ENCODE data around the gene KCNC4. TPM values are rescaled to one million over a fixed set of nuclear protein-coding genes. Genes with fewer than 3 reads are reported as not detected.

KCNC4 gene
- total and polyA plus RNA-seq, 2 of the 13 experiments (the other 11 are each of a cell fraction or from before 2014, with no cell fraction given), result 0.24 to 0.66 TPM

DNA sequence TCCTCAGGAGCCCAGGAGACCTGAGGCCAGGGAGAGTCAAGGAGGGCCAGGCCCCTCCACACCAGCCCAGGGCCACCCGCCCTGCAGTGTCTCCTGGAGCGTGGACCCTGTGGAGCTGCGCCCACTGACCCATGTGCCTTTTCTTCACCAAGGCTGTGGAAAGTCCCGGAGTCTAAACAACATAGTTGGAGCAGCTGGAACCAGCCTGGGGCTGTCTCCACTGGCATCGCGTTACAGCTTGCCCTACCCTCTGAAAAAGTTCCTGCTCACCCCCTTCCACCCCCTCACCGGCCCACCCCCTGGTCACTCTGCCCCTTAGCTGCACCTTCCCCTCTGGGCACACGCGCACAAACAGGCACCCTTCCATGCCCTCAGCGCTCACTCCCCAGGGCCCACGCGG is 18.3 kb downstream of the KCNC4 start (continued):
- TF ChIP-seq, protein P1, sequence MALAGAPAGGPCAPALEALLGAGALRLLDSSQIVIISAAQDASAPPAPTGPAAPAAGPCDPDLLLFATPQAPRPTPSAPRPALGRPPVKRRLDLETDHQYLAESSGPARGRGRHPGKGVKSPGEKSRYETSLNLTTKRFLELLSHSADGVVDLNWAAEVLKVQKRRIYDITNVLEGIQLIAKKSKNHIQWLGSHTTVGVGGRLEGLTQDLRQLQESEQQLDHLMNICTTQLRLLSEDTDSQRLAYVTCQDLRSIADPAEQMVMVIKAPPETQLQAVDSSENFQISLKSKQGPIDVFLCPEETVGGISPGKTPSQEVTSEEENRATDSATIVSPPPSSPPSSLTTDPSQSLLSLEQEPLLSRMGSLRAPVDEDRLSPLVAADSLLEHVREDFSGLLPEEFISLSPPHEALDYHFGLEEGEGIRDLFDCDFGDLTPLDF (CRISPR knock-in tag; IDR thresholded peaks at IDR 0.05), result no peak
- TF ChIP-seq, protein P2, sequence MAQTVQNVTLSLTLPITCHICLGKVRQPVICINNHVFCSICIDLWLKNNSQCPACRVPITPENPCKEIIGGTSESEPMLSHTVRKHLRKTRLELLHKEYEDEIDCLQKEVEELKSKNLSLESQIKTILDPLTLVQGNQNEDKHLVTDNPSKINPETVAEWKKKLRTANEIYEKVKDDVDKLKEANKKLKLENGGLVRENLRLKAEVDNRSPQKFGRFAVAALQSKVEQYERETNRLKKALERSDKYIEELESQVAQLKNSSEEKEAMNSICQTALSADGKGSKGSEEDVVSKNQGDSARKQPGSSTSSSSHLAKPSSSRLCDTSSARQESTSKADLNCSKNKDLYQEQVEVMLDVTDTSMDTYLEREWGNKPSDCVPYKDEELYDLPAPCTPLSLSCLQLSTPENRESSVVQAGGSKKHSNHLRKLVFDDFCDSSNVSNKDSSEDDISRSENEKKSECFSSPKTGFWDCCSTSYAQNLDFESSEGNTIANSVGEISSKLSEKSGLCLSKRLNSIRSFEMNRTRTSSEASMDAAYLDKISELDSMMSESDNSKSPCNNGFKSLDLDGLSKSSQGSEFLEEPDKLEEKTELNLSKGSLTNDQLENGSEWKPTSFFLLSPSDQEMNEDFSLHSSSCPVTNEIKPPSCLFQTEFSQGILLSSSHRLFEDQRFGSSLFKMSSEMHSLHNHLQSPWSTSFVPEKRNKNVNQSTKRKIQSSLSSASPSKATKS (CRISPR knock-in tag; IDR thresholded peaks at IDR 0.05), result no peak
- no peak for TF ChIP-seq ZNF607 (CRISPR knock-in tag; IDR thresholded peaks at IDR 0.05; ENCODE audit: borderline replicate concordance)
- no peak for TF ChIP-seq NCOA5 (CRISPR knock-in tag; IDR thresholded peaks at IDR 0.05)
- no peak for TF ChIP-seq HIVEP1 (CRISPR knock-in tag; IDR thresholded peaks at IDR 0.05)

DNA sequence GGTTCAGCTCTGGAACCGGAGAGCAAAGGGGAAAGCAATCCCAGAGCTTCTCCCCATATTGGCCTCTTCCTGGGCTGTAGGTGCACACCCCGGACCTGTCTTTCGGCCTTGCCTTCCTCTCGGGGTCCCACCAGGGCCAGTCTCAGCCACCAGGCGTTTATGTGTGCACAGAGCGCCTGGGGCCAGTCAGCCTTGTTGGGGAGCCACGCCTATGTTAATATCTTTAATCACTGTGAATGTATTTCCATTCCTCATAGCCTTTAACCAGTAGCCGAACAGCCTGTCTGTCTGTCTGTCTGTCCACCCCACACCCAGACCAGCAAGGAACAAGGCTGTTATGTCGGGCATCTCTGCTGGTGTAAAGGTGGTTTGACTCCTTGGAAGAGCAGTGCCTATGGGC is 18.8 kb downstream of the KCNC4 start:
- POLR2A ChIA-PET, result no interaction called here
- Histone ChIP-seq H3K27me3 (ENCODE audit: control insufficient read depth in 1 of 2, insufficient read depth in 2 of 2, low read length in 2 of 2) (peaks cover 0 to 10% of the 10 kb centered on the region in 2 experiments; a peak in 4 of 5 replicates), H3K27ac (ENCODE audit: extremely low read length, insufficient read depth, low read length) (no peak overlapping the region), H4K20me1 (ENCODE audit: insufficient read depth, low read length) (no peaks in the 10 kb centered on the region), H3K79me2 (ENCODE audit: insufficient read depth, low read length) (no peaks in the 10 kb centered on the region), H2AFZ (ENCODE audit: low read length) (no peak overlapping the region), H3K4me2 (ENCODE audit: low read depth, low read length) (no peak overlapping the region), H3K9me3 (ENCODE audit: low read length) (no peaks in the 10 kb centered on the region), H3K9ac (ENCODE audit: insufficient read depth, low read depth, low read length) (no peak overlapping the region), H3K4me1 (ENCODE audit: insufficient read depth, low read length) (peaks cover 12% of the 10 kb centered on the region; the same call in 1 of the 2 replicates), H3K36me3 (replicated peaks in 1 of 2; ENCODE audit: control insufficient read depth in 1 of 2, insufficient read depth in 2 of 2, low read length in 2 of 2) (no peaks in the 10 kb centered on the region), H3K4me3 (replicated peaks in 1 of 3; ENCODE audit: insufficient read depth in 1 of 3, low read depth in 2 of 3, low read length in 3 of 3) (no peak overlapping the region)
- WGBS (ENCODE audit: low lambda C conversion rate), result 34% methylated on average over 6 of the region's 9 CpGs
- CTCF ChIA-PET (ENCODE audit: low intra/inter-chr PET ratio, low total read pairs), result no interaction called here
- ATAC-seq, result no peak
- DNase-seq (ENCODE audit: low spot score), result no peak
- intact Hi-C loops (cut with micrococcal nuclease; ENCODE audit: unreplicated experiment), result loop anchor here (1.0 kb wide), 1 partner anchor 19 kb away; the partner anchor contains the start of gene KCNC4
- no TSS peak for BruUV-seq (replicated peaks)
- in situ Hi-C loops (cut with HindIII; ENCODE audit: extremely low pct_ligation_motif_present, low pct_unique_long_range_greater_than_20kb), result no loop called here
- no peak for TF ChIP-seq TOPORS (CRISPR knock-in tag; IDR thresholded peaks at IDR 0.05)
- TF ChIP-seq, protein P3, sequence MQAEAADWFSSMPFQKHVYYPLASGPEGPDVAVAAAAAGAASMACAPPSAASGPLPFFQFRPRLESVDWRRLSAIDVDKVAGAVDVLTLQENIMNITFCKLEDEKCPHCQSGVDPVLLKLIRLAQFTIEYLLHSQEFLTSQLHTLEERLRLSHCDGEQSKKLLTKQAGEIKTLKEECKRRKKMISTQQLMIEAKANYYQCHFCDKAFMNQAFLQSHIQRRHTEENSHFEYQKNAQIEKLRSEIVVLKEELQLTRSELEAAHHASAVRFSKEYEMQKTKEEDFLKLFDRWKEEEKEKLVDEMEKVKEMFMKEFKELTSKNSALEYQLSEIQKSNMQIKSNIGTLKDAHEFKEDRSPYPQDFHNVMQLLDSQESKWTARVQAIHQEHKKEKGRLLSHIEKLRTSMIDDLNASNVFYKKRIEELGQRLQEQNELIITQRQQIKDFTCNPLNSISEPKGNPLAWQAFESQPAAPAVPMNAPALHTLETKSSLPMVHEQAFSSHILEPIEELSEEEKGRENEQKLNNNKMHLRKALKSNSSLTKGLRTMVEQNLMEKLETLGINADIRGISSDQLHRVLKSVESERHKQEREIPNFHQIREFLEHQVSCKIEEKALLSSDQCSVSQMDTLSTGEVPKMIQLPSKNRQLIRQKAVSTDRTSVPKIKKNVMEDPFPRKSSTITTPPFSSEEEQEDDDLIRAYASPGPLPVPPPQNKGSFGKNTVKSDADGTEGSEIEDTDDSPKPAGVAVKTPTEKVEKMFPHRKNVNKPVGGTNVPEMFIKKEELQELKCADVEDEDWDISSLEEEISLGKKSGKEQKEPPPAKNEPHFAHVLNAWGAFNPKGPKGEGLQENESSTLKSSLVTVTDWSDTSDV (CRISPR knock-in tag; IDR thresholded peaks at IDR 0.05), result no peak
- TF ChIP-seq SRSF4 (IDR thresholded peaks at IDR 0.05; ENCODE audit: low read depth, low read length, poor library complexity, severe bottlenecking), result no peak
- TF ChIP-seq, protein P4, sequence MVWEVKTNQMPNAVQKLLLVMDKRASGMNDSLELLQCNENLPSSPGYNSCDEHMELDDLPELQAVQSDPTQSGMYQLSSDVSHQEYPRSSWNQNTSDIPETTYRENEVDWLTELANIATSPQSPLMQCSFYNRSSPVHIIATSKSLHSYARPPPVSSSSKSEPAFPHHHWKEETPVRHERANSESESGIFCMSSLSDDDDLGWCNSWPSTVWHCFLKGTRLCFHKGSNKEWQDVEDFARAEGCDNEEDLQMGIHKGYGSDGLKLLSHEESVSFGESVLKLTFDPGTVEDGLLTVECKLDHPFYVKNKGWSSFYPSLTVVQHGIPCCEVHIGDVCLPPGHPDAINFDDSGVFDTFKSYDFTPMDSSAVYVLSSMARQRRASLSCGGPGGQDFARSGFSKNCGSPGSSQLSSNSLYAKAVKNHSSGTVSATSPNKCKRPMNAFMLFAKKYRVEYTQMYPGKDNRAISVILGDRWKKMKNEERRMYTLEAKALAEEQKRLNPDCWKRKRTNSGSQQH (CRISPR knock-in tag; IDR thresholded peaks at IDR 0.05; ENCODE audit: low read depth), result no peak
- TF ChIP-seq MLLT10 (CRISPR knock-in tag; IDR thresholded peaks at IDR 0.05), result no peak
- no peak for TF ChIP-seq IRF2 (CRISPR knock-in tag; IDR thresholded peaks at IDR 0.05)
- no peak for TF ChIP-seq FOXA1 (IDR thresholded peaks at IDR 0.05)
- no peak for TF ChIP-seq FOXA1 (CRISPR knock-in tag; IDR thresholded peaks at IDR 0.05)
- no peak for TF ChIP-seq ZBTB3 (CRISPR knock-in tag; IDR thresholded peaks at IDR 0.05; ENCODE audit: borderline replicate concordance, low read depth)
- no peak for TF ChIP-seq SMYD3 (CRISPR knock-in tag; IDR thresholded peaks at IDR 0.05)
- no peak for FAIRE-seq
